GM18520 (cell line): Measurements from ENCODE around the gene MAN1B1.
"Not testable (repeated sequence)": the region's sequence is repeated elsewhere in the genome, so short reads cannot be mapped to it uniquely, and the experiment has no call there.

Experiments used
- ATAC-seq: cut with Tn5 transposase; IDR thresholded peaks from one replicate; pipeline ENCODE4 v1.9.1; 2021; ENCODE audit not compliant: unreplicated experiment

Gene MAN1B1

GRCh38 chr9:137052998-137053943 is 33.5 kb upstream of the MAN1B1 start:
- no peak for ATAC-seq

GRCh38 chr9:137053944-137054931 is 32.5 kb upstream of the MAN1B1 start, which contains the start of gene ENTPD2:
Gene ENTPD2, minus strand, starts transcription at chr9:137054061. Its CDS starts 64 bp downstream, at chr9:137053997.
- ATAC-seq: no peak

GRCh38 chr9:137054932-137055384 is 31.8 kb upstream of the MAN1B1 start:
- no peak for ATAC-seq

- ATAC-seq: no peak
Observed at GRCh38 chr9:137055385-137056364, 31.1 kb upstream of the MAN1B1 start.

- ATAC-seq: no peak
Observed at GRCh38 chr9:137056739-137057415, 29.9 kb upstream of the MAN1B1 start.

- no peak for ATAC-seq
Observed at GRCh38 chr9:137057545-137057944, 29.2 kb upstream of the MAN1B1 start.

- ATAC-seq: no peak
Observed at GRCh38 chr9:137058521-137059234, 28.1 kb upstream of the MAN1B1 start.

GRCh38 chr9:137062384-137062783 is 24.4 kb upstream of the MAN1B1 start:
- ATAC-seq: no peak

- not testable (repeated sequence) for ATAC-seq
Observed at GRCh38 chr9:137062798-137063197, 24.0 kb upstream of the MAN1B1 start.

GRCh38 chr9:137063311-137064026 is 23.3 kb upstream of the MAN1B1 start:
- ATAC-seq: no peak

- ATAC-seq: no peak
Observed at GRCh38 chr9:137064027-137064879, 22.5 kb upstream of the MAN1B1 start.

- ATAC-seq: no peak
Observed at GRCh38 chr9:137064880-137065164, 22.0 kb upstream of the MAN1B1 start.

GRCh38 chr9:137065336-137065967 is 21.3 kb upstream of the MAN1B1 start:
- no peak for ATAC-seq

GRCh38 chr9:137066096-137066861 is 20.5 kb upstream of the MAN1B1 start:
- ATAC-seq: no peak

- no peak for ATAC-seq
Observed at GRCh38 chr9:137067860-137068538, 18.8 kb upstream of the MAN1B1 start.
